Caco-2 (cell line): Measurements from ENCODE around the gene MAN1C1. TPM values are rescaled to one million over a fixed set of nuclear protein-coding genes. Genes with fewer than 3 reads are reported as not detected.

Source experiments
- BruUV-seq: library from RNA; stranded (reverse); fragments of 400-500 nt; replicated peaks from 2 replicates; lab custom pipeline; 2021; lab: Mats Ljungman, UMichigan
- CTCF ChIA-PET: fragments of 300-600 bp; sonication (Branson Sonifier 250); formaldehyde crosslinking; loops from one replicate; lab custom pipeline; 2022; ENCODE audit warnings: antibody characterized with exemption; lab: Charles Lee
- POLR2A ChIA-PET: fragments of 300-600 bp; sonication (Branson Sonifier 250); formaldehyde crosslinking; loops from one replicate; lab custom pipeline; 2022; ENCODE audit warnings: antibody characterized with exemption; lab: Charles Lee
- DNase-seq, 2 experiments: peaks; one replicate each; pipeline versions ENCODE4 v3.0.0 to v3.0.0-alpha.2; 2020 to 2022
- H3K27me3 ChIP-seq: replicated peaks from 2 replicates; pipeline ENCODE4 v1.6.0; 2011; ENCODE audit warnings: low read length; ENCODE audit not compliant: control insufficient read depth, insufficient read depth
- H3K36me3 ChIP-seq: 2 replicates; pipeline ENCODE4 v1.5.1; 2011; ENCODE audit warnings: low read length; ENCODE audit not compliant: control insufficient read depth, insufficient read depth
- H3K4me1 ChIP-seq: fragments of 250-450 bp; sonication (Bioruptor Pico); 2 replicates; pipeline ENCODE4 v1.5.1; 2020; ENCODE audit warnings: mild to moderate bottlenecking
- H3K4me3 ChIP-seq: 2 replicates; pipeline ENCODE4 v1.5.1; 2011; ENCODE audit warnings: low read depth, mild to moderate bottlenecking, control low read depth, low read length
- H3K9me3 ChIP-seq: fragments of 250-450 bp; sonication (Bioruptor Pico); 2 replicates; pipeline ENCODE4 v1.5.1; 2020; ENCODE audit warnings: mild to moderate bottlenecking, moderate library complexity
- H3K27ac Mint-ChIP-seq: one replicate; pipeline ENCODE4 v1.8.0; 2022; ENCODE audit warnings: mixed read lengths; ENCODE audit not compliant: unreplicated experiment
- H3K27me3 Mint-ChIP-seq: one replicate; pipeline ENCODE4 v1.8.0; 2022; ENCODE audit warnings: mixed read lengths; ENCODE audit not compliant: insufficient read depth, unreplicated experiment
- H3K36me3 Mint-ChIP-seq: one replicate; pipeline ENCODE4 v1.8.0; 2022; ENCODE audit warnings: mild to moderate bottlenecking, mixed read lengths; ENCODE audit not compliant: insufficient read depth, unreplicated experiment
- H3K4me1 Mint-ChIP-seq: one replicate; pipeline ENCODE4 v1.8.0; 2022; ENCODE audit warnings: low read depth, mixed read lengths; ENCODE audit not compliant: unreplicated experiment
- H3K4me3 Mint-ChIP-seq: one replicate; pipeline ENCODE4 v1.8.0; 2022; ENCODE audit warnings: mild to moderate bottlenecking, moderate library complexity, mixed read lengths; ENCODE audit not compliant: unreplicated experiment
- H3K9me3 Mint-ChIP-seq: one replicate; pipeline ENCODE4 v1.8.0; 2022; ENCODE audit warnings: mixed read lengths; ENCODE audit not compliant: unreplicated experiment
- CTCF ChIP-seq, 2 experiments: fragments of 200-600 bp in 1 of 2; IDR thresholded peaks; 1 replicate in 1 of 2; 2 replicates in 1 of 2; pipeline versions ENCODE4 v1.5.1 to v1.8.0; 2011 to 2022; ENCODE audit warnings: antibody characterized with exemption in 1 of 2, control low read depth in 1 of 2, inconsistent platforms in 1 of 2, low read depth in 1 of 2, low read length in 1 of 2, mild to moderate bottlenecking in 1 of 2, moderate library complexity in 1 of 2; ENCODE audit not compliant: insufficient read depth in 1 of 2, severe bottlenecking in 1 of 2, unreplicated experiment in 1 of 2
- intact Hi-C: fragments of 100-400 bp; cut with micrococcal nuclease; formaldehyde crosslinking; loops from one replicate; pipeline ENCODE4 v1.10.0; 2022; ENCODE audit not compliant: unreplicated experiment
- total RNA-seq: library from RNA; stranded (reverse); gene quantifications from 2 replicates; pipeline ENCODE4 v1.2.3, GENCODE V29; 2022

The MAN1C1 gene
- total RNA-seq, 1 experiment from 2014 or later = 2.7 TPM

GRCh38 chr1:25813071-25813733, 196.6 kb downstream of the MAN1C1 start:
- H3K9me3 Mint-ChIP-seq = no peaks in the 10 kb centered on the region
- no peak overlapping the region for H3K4me3 ChIP-seq
- H3K27me3 ChIP-seq = no peaks in the 10 kb centered on the region
- TF ChIP-seq CTCF (IDR thresholded peaks at IDR 0.05; ENCODE audit: insufficient read depth in 1 of 2, low read depth in 1 of 2, low read length in 1 of 2, severe bottlenecking in 1 of 2, unreplicated experiment in 1 of 2) = no peak
- H3K4me3 Mint-ChIP-seq = no peak overlapping the region
- BruUV-seq = no TSS peak
- CTCF ChIA-PET = no interaction called here
- POLR2A ChIA-PET = no interaction called here
- H3K27ac Mint-ChIP-seq = no peak overlapping the region
- peaks cover 5% of the 10 kb centered on the region for H3K4me1 Mint-ChIP-seq
- no peaks in the 10 kb centered on the region for H3K27me3 Mint-ChIP-seq
- no peak for DNase-seq
- no peaks in the 10 kb centered on the region; the same call in 1 of the 2 replicates for H3K36me3 ChIP-seq
- intact Hi-C loops = no loop called here
- H3K9me3 ChIP-seq = no peaks in the 10 kb centered on the region
- peaks cover 21% of the 10 kb centered on the region for H3K36me3 Mint-ChIP-seq
- H3K4me1 ChIP-seq = peaks cover 6% of the 10 kb centered on the region

- H3K9me3 Mint-ChIP-seq = no peaks in the 10 kb centered on the region
- intact Hi-C loops = no loop called here
- POLR2A ChIA-PET = no interaction called here
These were observed 197.3 kb downstream of the MAN1C1 start for GRCh38 chr1:25813734-25814471.

More at GRCh38 chr1:25813734-25814471, 197.3 kb downstream of the MAN1C1 start:
- H3K9me3 ChIP-seq = no peaks in the 10 kb centered on the region
- no peak for TF ChIP-seq CTCF (IDR thresholded peaks at IDR 0.05; ENCODE audit: insufficient read depth in 1 of 2, low read depth in 1 of 2, low read length in 1 of 2, severe bottlenecking in 1 of 2, unreplicated experiment in 1 of 2)
- no peaks in the 10 kb centered on the region for H3K27me3 Mint-ChIP-seq
- peaks cover 23% of the 10 kb centered on the region for H3K36me3 Mint-ChIP-seq
- CTCF ChIA-PET = interaction anchor here (0.6 kb wide), 1 partner anchor 22 kb away, joined by 3 read pairs; no protein-coding TSS in a partner anchor
- H3K4me1 Mint-ChIP-seq = peaks cover 10% of the 10 kb centered on the region
- H3K4me3 ChIP-seq = no peak overlapping the region
- no peaks in the 10 kb centered on the region for H3K27me3 ChIP-seq
- H3K4me3 Mint-ChIP-seq = no peak overlapping the region
- H3K4me1 ChIP-seq = peaks cover 13% of the 10 kb centered on the region
- H3K36me3 ChIP-seq = no peaks in the 10 kb centered on the region; the same call in 1 of the 2 replicates
- no peak overlapping the region for H3K27ac Mint-ChIP-seq
- BruUV-seq = no TSS peak
- DNase-seq = no peak
